ENCODE measurements around the gene TRAF3.

TRAF3 gene

GRCh38 chr14:102811254-102811963, 34.2 kb downstream of the TRAF3 start:
- TF ChIP-seq ZNF565 (CRISPR knock-in tag; conservative IDR thresholded peaks at IDR 0.05; ENCODE audit: low read depth) (no peak), ISL1 (CRISPR knock-in tag; IDR thresholded peaks at IDR 0.05) (no peak), PPARA (CRISPR knock-in tag; IDR thresholded peaks at IDR 0.05; ENCODE audit: borderline replicate concordance) (no peak), GLIS3 (CRISPR knock-in tag; IDR thresholded peaks at IDR 0.05) (no peak), TSHZ2 (CRISPR knock-in tag; IDR thresholded peaks at IDR 0.05) (no peak), ZFP3 (CRISPR knock-in tag; IDR thresholded peaks at IDR 0.05) (no peak), SNAI2 (CRISPR knock-in tag; IDR thresholded peaks at IDR 0.05) (no peak), TOX (CRISPR knock-in tag; IDR thresholded peaks at IDR 0.05; ENCODE audit: borderline replicate concordance) (no peak)
- ATAC-seq = no peak

GRCh38 chr14:102811971-102812370, 34.7 kb downstream of the TRAF3 start:
- TF ChIP-seq ARNTL (CRISPR knock-in tag; IDR thresholded peaks at IDR 0.05; ENCODE audit: borderline replicate concordance, low read depth) (no peak), SNAI2 (CRISPR knock-in tag; IDR thresholded peaks at IDR 0.05) (no peak), CSDC2 (CRISPR knock-in tag; IDR thresholded peaks at IDR 0.05) (no peak), RARB (CRISPR knock-in tag; IDR thresholded peaks at IDR 0.05) (no peak), GLIS3 (CRISPR knock-in tag; IDR thresholded peaks at IDR 0.05) (no peak), ZFP3 (CRISPR knock-in tag; IDR thresholded peaks at IDR 0.05) (no peak), PPARA (CRISPR knock-in tag; IDR thresholded peaks at IDR 0.05; ENCODE audit: borderline replicate concordance) (no peak), ZNF70 (CRISPR knock-in tag; IDR thresholded peaks at IDR 0.05) (no peak), CSRNP3 (CRISPR knock-in tag; IDR thresholded peaks at IDR 0.05) (no peak), TOX (CRISPR knock-in tag; IDR thresholded peaks at IDR 0.05; ENCODE audit: borderline replicate concordance) (no peak), POU6F1 (CRISPR knock-in tag; IDR thresholded peaks at IDR 0.05; ENCODE audit: borderline replicate concordance, low read depth) (no peak), PATZ1 (CRISPR knock-in tag; IDR thresholded peaks at IDR 0.05; ENCODE audit: borderline replicate concordance) (no peak)
- no peak for ATAC-seq

GRCh38 chr14:102813691-102814090, 36.4 kb downstream of the TRAF3 start:
- ATAC-seq = no peak
- TF ChIP-seq BACH2 (CRISPR knock-in tag; IDR thresholded peaks at IDR 0.05; ENCODE audit: borderline replicate concordance) (no peak), PATZ1 (CRISPR knock-in tag; IDR thresholded peaks at IDR 0.05; ENCODE audit: borderline replicate concordance) (no peak), CREB5 (CRISPR knock-in tag; IDR thresholded peaks at IDR 0.05; ENCODE audit: low read depth) (no peak), CSDC2 (CRISPR knock-in tag; IDR thresholded peaks at IDR 0.05) (no peak), ZNF70 (CRISPR knock-in tag; IDR thresholded peaks at IDR 0.05) (no peak), ZFP3 (CRISPR knock-in tag; IDR thresholded peaks at IDR 0.05) (no peak), CSRNP3 (CRISPR knock-in tag; IDR thresholded peaks at IDR 0.05) (no peak), ARNTL (CRISPR knock-in tag; IDR thresholded peaks at IDR 0.05; ENCODE audit: borderline replicate concordance, low read depth) (no peak), OSR1 (CRISPR knock-in tag; IDR thresholded peaks at IDR 0.05) (no peak), ZC3H10 (CRISPR knock-in tag; IDR thresholded peaks at IDR 0.05) (no peak)

Measured in SK-N-SH treated with all-trans-retinoic acid at 6 μM for 48 hours (cell line).